IPS DF 4.7 (cell line): ENCODE results near the gene CTRB2.
"Not testable (repeated sequence)": the region's sequence is repeated elsewhere in the genome, so short reads cannot be mapped to it uniquely, and the experiment has no call there.

Experiments used
- DNase-seq: peaks from one replicate; pipeline ENCODE4 v3.0.0-alpha.2; 2013; ENCODE audit warnings: low spot score; ENCODE audit errors: extremely low read depth

Gene CTRB2

DNA sequence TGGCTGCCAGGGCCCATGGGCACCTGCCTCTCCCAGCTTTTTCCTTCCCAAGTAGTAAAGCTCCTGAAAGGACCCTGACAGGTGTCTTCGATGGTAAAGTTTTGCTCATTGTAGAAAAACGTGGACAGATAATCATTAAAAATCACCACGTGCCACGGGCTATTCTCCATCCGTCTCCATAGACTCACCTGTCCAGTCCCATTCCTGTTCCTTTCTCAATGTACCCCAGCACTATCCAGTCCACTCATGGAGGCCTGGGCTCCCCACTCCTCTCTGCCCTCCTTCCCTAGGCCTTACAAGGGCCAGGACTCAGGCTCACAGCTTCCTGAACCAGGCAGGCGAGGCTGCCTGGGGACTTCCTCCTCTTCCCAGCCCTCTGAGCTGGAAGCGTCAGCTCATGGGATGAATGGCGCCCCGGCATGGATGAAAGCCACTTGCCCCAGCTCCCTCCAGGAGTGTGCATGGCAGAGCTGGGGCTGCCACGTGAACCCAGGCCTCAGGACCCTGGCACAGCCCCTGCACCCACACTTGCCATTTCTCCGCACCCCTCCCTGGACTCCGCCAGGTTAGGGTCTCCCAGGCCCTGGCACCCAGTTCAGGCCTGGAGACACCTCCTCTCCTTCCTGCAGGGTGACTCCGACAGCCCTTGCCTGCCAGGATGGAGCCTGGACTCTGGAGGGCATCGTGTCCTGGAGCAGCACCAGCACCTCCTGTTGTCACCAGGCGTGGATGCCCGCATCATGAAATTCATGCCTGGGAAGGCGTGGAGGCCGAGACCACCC, 20.6 kb upstream of the CTRB2 start:
- DNase-seq = no peak

DNA sequence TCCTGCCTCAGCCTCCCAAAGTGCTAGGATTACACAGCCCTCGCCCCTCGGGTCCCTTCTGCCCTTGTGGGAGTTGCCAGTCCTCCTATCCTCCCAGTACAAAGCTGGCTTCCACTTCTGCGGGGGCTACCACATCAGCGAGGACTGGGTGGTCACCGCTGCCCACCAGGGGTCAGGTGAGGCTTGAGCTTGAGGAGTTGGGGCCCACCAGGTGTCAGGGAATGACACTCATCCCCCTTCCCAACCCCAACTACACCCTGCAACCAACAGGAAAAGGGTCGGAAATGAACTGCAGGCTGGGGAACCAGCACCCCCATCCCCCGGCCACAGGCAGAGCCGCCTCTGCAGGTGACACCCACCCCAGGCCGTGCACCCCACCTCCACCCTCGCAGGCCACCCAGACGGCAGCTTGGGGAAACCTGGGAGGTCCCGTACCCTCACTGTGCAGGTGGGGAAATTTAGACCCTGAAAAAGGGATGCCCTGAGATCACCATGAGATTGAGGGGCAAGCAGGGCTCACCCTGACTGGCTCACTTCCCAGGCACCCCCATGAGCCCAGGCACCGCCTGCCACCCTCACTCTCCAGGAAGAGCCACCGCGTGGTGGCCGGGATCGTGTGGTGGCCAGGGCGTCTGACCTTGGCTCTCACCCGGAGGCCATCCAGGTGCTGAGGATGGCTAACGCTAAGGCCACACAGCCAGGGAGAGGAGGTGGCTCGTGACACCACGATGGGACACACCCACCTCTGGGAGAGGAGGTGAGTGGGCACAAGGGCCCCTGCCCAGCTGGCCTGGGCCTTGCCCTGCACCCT, 19.8 kb upstream of the CTRB2 start:
- DNase-seq = no peak

DNA sequence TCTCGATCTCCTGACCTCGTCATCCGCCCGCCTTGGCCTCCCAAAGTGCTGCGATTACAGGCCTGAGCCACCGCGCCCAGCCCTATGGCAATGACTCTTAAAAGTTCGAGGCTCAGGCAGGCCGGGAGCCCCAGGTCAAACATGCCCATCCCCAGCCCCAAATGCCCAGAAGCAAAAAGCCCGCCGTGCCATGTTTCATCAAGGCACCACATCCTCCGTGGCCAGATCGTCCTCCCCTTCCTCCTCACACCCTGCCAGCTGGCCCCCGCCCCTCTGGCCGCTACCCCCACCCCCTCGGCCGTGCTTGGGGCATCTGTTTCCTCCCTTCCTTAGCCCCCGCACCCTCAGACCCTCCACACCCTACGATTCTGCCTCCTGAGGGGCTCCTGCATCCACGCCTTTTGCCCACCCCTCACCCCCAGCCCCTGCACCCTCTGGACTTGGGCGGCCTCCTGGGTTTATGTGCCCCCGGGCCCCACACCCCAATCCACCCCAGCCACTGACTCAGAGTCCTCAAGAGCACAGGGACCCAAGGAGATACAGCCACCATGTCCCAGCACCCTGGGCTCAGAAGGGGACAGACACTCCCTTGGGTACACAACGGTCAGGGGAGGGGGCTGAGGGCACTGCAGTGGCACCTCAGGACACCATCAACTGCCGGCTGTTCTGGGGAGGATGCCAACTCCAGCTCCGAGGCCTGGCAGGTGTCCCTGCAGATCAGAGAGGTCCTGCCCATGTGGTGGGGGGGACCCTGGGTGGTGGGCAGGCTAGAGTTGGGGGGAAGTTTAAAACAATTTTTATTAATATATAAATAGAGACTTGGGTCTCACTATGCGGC, 18.9 kb upstream of the CTRB2 start:
- DNase-seq = no peak

DNA sequence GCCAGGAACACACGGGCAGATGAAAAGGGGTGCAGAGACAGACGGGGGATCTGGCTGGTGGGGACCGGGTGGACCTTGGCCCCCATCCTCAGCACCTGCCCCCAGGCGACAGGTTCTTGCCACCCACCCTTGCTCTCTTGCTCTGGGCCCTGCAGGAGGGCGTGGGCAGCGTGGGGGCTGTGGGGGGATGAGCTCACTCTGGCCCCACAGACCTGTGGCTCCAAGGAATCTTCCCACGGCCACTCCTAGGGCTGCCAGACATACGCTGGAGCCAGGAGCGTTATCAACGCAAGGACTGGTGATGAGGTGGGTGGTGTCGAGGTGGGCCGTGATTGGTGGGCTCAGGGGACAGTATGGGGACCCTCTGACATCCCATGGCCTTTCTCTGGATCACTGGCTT, 18.1 kb upstream of the CTRB2 start:
- no peak for DNase-seq

DNA sequence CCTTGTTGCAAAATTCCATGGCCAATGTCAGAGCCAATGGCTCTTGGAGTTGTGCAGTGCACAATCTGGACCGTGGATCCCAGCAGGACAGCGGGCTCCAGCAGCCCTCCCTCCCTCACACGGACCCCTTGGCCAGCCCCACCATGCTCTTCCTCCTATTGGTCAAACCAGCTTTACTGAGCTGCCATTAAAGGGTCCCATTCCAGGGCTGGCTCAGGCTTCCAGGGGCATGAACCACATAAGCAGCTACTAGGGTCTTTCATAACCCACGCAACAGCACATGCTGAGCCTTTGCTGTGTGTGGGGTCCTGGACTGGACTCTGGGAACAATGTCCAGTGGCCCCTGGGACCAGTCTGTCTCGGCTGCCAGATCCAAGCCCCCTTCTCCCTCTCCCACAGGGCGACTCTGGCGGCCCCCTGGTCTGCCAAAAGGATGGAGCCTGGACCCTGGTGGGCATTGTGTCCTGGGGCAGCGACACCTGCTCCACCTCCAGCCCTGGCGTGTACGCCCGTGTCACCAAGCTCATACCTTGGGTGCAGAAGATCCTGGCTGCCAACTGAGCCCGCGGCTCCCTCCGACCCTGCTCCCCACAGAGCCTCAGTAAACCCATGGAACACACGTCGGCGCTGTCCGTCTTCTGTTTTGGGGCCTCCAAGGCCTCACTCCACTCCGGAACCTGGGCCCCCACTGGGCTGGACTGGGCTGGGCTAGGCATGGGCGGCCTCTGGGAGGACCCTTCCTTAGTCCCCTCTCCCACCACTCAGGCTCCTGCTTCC, 17.5 kb upstream of the CTRB2 start:
- no peak for DNase-seq

DNA sequence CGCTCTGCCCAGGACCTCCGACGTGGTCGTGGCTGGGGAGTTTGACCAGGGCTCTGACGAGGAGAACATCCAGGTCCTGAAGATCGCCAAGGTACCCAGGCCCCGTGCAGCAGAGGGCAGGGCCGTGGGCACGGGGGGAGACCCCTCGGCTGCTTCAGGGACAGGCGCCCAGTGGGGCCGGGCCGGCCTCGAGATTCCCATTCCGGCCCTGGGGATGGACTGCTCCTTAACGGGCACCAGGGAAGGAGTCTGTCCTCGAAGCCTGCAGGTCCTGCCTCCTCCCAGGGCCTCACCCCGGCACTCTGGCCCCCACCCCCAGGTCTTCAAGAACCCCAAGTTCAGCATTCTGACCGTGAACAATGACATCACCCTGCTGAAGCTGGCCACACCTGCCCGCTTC, 16.2 kb upstream of the CTRB2 start:
- not testable (repeated sequence) for DNase-seq

DNA sequence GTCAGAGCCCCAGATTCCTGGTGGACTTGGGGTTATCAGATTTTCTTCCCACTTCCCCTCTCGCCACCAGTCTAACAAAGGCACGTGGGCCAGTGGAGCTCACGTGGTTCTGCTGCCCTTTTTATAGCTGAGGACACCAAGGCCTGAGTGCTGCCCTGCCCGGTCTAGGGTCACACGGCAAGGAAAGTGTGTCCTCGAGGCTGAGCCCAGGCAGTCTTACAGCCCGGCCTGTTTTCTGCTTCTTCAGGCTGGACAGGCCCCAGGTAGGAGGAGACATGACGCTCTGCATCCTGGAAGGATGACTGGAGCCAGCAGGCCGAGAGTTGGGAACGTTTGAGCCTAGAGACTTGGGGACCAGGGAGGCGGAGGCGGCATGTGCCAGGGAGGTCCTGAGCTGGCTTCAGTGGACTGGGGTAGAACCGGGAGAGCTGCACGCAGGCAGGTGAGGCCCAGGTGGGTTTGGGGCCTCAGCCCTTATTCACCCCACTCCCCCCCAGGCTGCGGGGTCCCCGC, 15.4 kb upstream of the CTRB2 start:
- DNase-seq = no peak

DNA sequence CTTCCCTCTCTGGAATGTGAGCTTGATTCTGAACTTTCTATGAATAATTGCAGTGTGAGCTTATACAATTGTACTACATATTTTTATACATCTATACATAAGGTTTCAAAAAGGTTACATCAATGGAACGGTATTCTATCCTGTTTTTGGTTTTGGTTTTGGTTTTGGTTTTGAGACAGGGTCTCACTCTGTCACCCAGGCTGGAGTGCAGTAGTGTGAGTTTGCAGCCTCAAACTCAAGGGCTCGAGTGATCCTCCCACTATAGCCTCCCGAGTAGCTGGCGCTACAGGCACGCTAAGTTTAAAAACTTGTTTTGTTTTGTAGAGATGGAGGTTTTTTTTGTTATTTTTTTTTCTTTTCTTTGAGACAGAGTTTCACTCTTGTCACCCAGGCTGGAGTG, 12.9 kb upstream of the CTRB2 start:
- no peak for DNase-seq

DNA sequence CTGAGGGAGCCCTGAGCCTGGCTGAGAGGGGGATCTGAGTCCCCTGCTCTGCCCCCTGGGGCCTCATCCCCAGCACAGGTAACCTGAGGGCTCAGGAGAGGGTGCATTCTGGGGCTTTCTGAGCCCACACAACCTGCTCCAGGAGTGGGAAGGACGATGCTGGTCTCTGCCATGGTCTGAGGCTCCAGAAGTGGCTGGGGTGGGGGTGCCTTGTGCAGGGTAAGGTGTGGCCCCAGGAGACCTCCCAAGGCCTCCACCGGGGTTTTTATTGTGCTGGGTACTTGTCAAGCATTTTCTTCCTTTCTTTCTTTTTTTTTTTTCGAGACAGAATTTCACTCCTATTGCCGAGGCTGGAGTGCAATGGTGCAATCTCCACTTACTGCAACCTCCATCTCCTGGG, 12.1 kb upstream of the CTRB2 start:
- DNase-seq = no peak

DNA sequence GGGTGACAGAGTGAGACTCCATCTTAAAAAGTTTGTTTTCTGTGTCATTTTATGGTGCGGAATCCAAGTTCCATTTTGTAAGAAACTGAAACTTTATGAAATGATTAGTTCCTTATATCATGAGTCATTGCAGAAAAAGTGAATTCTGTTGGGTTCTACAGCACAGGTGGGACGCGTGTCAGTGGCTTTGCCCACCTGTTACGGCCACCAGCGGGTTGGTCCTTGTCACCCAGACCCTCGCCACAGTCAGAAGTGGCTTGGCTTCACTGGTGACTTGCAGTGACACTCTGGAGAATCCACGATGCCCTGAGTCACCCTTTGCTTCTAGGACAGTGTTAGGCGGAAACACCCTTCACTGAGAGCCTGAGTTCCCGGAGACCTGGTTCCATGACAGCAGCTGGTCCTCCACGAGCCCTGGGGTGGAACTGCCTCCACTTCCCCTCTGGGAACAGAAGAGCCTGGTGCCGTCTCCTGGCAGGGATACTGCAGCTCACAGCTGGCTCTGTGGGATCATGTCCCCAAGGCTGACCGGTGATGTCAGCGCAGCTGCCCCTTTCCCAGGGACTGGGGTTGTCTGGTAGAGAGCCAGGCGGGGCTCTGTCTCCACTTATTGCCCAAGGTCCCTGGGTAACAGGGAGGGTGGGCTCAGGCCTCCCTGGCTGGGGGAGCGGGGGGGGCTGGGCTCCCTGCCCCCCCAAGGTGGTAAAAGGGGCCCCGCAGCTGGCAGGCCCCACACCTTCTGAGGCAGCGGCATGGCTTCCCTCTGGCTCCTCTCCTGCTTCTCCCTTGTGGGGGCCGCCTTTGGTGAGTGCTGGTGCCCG, 11.5 kb upstream of the CTRB2 start, which contains the start of gene CTRB1:
Gene CTRB1 (plus strand): TSS at position 733 of the 821 bp plus-strand sequence. CDS start 20 bp downstream, at position 753.
- DNase-seq = no peak

DNA sequence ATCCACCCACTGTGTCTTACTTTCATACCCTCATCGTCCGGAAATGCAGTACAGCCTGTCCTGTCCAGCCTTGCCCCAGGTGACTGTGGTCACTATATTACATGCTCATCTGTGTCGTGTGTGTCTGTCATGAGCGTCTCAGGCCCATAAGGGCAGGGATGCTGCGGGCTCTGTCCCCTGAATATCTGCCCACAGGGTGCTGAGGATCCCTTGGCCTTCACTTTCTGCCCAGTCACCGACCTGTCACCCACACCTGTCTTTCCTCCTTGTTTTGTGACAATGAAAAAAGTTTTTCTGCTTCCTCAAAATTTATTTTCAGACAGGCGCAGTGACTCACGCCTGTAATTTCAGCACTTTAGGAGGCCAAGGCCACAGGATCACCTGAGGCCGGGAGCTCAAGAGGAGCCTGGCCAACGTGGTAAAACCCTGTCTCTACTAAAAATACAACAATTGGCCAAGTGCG, 10.5 kb upstream of the CTRB2 start:
- DNase-seq = no peak

DNA sequence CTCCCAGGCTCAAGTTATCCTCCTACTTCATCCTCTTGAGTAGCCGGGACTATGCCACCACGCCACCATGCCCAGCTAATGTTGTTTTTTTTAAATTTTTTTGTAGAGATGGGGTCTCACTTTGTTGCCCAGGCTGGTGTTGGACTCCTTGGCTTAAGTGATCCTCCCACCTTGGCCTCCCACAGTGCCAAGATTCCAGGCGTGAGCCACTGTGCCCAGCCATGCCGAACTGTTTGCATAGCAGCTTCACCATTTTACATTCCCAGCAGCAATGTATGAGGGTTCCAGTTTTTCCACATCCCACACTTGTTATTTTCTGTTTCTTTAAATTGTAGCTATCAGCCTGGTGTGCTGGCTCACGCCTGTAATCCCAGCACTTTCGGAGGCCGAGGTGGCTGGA, 9.6 kb upstream of the CTRB2 start:
- DNase-seq = no peak

DNA sequence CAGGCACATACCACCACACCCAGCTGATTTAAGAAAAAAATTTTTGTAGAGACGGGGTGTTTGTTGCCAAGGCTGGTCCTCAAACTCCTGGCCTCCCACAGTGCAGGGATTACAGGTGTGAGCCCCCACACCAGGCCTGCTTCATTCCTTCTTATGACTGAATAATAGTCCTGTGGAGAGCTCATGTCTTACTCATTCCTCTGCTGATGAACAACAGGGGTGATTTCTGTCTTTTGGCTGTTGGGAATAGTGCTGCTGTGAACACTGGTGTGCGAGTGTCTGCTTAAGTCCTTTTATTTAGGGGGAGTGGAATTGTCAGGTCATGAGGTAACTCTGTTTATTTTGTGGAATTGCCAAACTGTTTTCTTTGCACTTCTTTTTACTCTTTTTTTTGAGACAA, 9.2 kb upstream of the CTRB2 start:
- DNase-seq = no peak

DNA sequence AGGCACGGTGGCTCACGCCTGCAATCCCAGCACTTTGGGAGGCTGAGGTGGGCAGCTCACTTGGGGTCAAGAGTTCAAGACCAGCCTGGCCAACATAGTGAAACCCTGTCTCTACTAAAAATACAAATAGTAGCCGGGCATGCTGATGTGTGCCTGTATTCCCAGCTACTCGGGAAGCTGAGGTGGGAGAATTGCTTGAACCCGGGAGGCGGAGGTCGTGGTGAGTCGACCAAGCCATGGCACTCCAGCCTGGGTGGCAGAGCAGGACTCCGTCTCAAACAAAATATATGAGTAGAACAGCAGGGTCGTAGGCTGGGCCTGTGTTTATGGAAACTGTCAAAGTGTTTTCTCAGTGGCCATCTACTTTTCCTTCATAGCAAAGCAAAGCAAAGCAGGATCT, 4.3 kb upstream of the CTRB2 start:
- DNase-seq = not testable (repeated sequence)

DNA sequence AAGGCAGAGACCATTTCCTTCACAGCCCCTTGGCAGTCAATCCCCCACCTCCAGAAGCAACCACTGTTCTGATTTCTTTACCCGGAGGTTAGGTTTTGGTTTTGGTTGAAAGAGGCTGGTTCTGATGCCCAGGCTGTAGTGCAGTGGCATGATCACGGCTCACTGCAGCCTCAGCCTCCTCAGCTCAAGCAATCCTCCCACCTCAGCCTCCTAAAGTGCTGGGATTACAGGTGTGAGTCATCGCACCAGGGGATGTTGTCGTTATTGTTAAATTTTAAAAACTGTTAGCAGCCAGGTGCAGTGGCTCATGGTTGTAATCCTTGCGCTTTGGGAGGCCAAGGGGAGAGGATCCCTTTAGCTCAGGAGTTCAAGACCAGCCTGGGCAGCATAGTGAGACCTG, 3.0 kb upstream of the CTRB2 start:
- no peak for DNase-seq

DNA sequence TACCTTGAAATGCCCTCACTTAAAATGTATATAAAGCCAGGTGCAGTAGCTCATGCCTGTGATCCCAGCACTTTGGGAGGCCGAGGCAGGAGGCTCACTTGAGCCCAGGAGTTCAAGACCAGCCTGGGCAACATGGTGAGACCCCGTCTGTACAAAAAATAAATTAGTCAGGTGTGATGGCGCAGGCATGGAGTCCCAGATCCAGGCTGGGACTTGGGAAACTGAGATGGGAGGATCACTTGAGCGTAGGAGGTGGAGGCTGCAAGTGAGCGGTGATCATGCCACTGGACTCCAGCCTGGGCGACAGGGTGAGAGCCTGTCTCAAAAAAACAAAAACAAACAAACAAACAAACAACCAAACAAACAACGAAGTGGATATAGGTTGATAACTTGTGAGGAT, 2.6 kb upstream of the CTRB2 start:
- not testable (repeated sequence) for DNase-seq

DNA sequence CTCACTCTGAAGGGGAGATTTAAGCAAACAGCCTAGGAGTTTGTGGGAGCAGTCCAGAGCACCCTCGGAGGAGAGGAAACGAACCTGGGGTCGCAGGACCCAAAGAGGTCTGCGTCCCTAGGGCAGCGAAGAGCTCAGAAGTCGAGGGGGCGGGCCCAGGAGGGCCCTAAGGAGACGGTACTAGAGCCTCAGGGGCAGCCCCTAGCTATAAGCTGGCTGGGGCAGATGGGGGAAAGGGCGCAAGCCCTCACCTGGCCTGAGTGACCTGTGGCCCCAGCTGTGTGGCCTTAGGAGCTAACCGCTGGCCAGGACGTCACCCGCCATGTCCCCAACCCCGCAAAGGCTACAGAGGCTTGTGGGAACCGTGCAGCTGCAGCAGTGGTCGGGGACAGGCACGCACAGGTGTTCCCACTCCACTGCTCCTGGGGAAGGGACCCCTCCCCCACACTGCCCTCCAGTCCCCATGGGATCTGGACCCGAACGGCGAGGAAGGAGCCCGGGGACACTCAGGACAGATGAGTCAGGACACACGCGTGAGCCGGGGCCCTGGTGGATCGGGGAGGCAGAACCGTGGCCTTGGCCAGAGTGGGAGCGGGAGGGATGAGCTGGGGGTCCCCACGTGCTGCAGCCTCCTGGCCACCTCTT, 2.0 kb upstream of the CTRB2 start:
- DNase-seq = no peak

DNA sequence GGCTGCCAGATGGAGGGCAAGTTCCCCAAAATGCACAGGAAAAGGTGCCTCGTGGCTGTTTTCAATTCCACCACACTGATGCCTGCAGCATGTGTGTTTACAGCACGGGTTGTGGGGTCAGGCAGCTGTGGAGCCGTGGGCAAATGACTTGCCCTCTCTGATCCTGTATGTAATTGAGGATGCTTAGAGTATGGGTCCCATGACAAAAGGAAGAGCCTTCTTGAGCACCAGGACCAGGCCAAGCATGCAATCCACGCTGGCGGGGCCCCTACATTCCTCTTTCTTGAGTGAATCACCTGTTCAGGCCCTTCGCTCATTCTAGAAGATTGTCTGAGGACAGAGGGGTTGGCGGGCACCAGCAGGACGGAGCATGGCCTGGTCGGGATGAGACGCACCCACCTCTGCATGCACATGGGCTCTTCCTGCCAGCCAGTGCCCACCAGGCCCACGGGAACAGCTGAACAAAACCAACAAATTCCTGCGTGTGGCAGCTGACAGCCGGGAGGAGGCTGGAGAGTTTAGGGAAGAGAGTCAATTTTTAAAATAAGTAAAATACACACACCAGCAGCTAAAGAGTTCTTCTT, 1.4 kb upstream of the CTRB2 start:
- no peak for DNase-seq

DNA sequence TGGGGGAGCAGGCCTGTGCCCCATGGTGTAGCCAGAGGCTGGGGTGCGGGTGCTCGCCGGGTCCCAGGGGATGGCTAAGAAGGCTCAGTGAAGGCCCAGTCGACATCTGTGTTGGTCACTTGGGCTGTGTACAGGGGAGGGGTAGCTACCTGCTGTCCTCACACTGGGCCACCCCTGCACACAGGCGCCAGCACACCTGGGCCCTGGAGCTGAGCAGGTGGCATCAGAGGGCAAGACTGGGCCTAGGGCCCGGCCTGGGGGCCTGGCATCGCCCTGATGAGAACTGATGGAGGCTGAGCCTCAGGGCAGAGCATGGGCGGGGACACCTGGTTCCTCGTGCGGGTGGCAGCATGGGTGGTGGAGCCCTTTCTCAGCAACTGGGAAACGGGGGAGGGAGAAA, 870 bp upstream of the CTRB2 start:
- DNase-seq = no peak
